ENCODE measurements around the gene TFF3.

Gene TFF3

GRCh38 chr21:42348762-42349161 is 33.6 kb upstream of the TFF3 start:
- Histone ChIP-seq H3K4me1 (ENCODE audit: low read length) (no peaks in the 10 kb centered on the region), H3K27me3 (replicated peaks; ENCODE audit: insufficient read depth, low read length) (peaks cover 100% of the 10 kb centered on the region), H2AFZ (ENCODE audit: low read length) (no peak overlapping the region), H3F3A (ENCODE audit: insufficient read depth, low read length) (no peaks in the 10 kb centered on the region), H3K27ac (ENCODE audit: low read length) (no peak overlapping the region), H3K4me2 (ENCODE audit: low read depth, low read length) (no peak overlapping the region), H3K4me3 (ENCODE audit: low read length) (no peak overlapping the region), H3K9me3 (replicated peaks; ENCODE audit: insufficient read depth, low read length) (no peaks in the 10 kb centered on the region), H3K9ac (ENCODE audit: low read length) (no peak overlapping the region), H3K9me2 (replicated peaks; ENCODE audit: insufficient read depth, low read length) (no peaks in the 10 kb centered on the region), H4K20me1 (ENCODE audit: insufficient read depth, low read length) (no peaks in the 10 kb centered on the region), H3K79me2 (ENCODE audit: low read length) (no peaks in the 10 kb centered on the region), H3K36me3 (replicated peaks; ENCODE audit: insufficient read depth, low read length) (no peaks in the 10 kb centered on the region)
- DNase-seq = no peak
- TF ChIP-seq EZH2 (optimal IDR thresholded peaks at IDR 0.05; ENCODE audit: low read depth, low read length) (no peak), EZH2phosphoT487 (IDR thresholded peaks at IDR 0.05; ENCODE audit: low read length) (no peak), CTCF (IDR thresholded peaks at IDR 0.05; ENCODE audit: low read length) (no peak)

GRCh38 chr21:42347601-42348327 is 32.6 kb upstream of the TFF3 start:
- Histone ChIP-seq H3K27me3 (replicated peaks; ENCODE audit: insufficient read depth, low read length) (peaks cover 100% of the 10 kb centered on the region), H3K4me1 (ENCODE audit: low read length) (no peaks in the 10 kb centered on the region), H3F3A (ENCODE audit: insufficient read depth, low read length) (no peaks in the 10 kb centered on the region), H4K20me1 (ENCODE audit: insufficient read depth, low read length) (no peaks in the 10 kb centered on the region), H3K27ac (ENCODE audit: low read length) (no peak overlapping the region), H3K9me2 (replicated peaks; ENCODE audit: insufficient read depth, low read length) (no peaks in the 10 kb centered on the region), H3K4me3 (ENCODE audit: low read length) (no peak overlapping the region), H3K79me2 (ENCODE audit: low read length) (no peaks in the 10 kb centered on the region), H3K9ac (ENCODE audit: low read length) (no peak overlapping the region), H3K36me3 (replicated peaks; ENCODE audit: insufficient read depth, low read length) (no peaks in the 10 kb centered on the region), H2AFZ (ENCODE audit: low read length) (no peak overlapping the region), H3K9me3 (replicated peaks; ENCODE audit: insufficient read depth, low read length) (no peaks in the 10 kb centered on the region), H3K4me2 (ENCODE audit: low read depth, low read length) (no peak overlapping the region)
- DNase-seq = no peak
- TF ChIP-seq EZH2phosphoT487 (IDR thresholded peaks at IDR 0.05; ENCODE audit: low read length) (no peak), EZH2 (optimal IDR thresholded peaks at IDR 0.05; ENCODE audit: low read depth, low read length) (no peak), CTCF (IDR thresholded peaks at IDR 0.05; ENCODE audit: low read length) (no peak)

- H3K4me1 ChIP-seq (ENCODE audit: low read length) = no peaks in the 10 kb centered on the region
- no peaks in the 10 kb centered on the region for H3K9me3 ChIP-seq (replicated peaks; ENCODE audit: insufficient read depth, low read length)
- no peak overlapping the region for H2AFZ ChIP-seq (ENCODE audit: low read length)
- no peak for DNase-seq
- TF ChIP-seq EZH2phosphoT487 (IDR thresholded peaks at IDR 0.05; ENCODE audit: low read length) = no peak
- TF ChIP-seq CTCF (IDR thresholded peaks at IDR 0.05; ENCODE audit: low read length) = no peak
- TF ChIP-seq EZH2 (optimal IDR thresholded peaks at IDR 0.05; ENCODE audit: low read depth, low read length) = no peak
- no peak overlapping the region for H3K4me2 ChIP-seq (ENCODE audit: low read depth, low read length)
- no peaks in the 10 kb centered on the region for H3K36me3 ChIP-seq (replicated peaks; ENCODE audit: insufficient read depth, low read length)
- peaks cover 97% of the 10 kb centered on the region for H3K27me3 ChIP-seq (replicated peaks; ENCODE audit: insufficient read depth, low read length)
- H4K20me1 ChIP-seq (ENCODE audit: insufficient read depth, low read length) = no peaks in the 10 kb centered on the region
- no peak overlapping the region for H3K4me3 ChIP-seq (ENCODE audit: low read length)
- H3F3A ChIP-seq (ENCODE audit: insufficient read depth, low read length) = no peaks in the 10 kb centered on the region
- no peaks in the 10 kb centered on the region for H3K79me2 ChIP-seq (ENCODE audit: low read length)
- H3K27ac ChIP-seq (ENCODE audit: low read length) = no peak overlapping the region
- no peaks in the 10 kb centered on the region for H3K9me2 ChIP-seq (replicated peaks; ENCODE audit: insufficient read depth, low read length)
- no peak overlapping the region for H3K9ac ChIP-seq (ENCODE audit: low read length)
Observed at GRCh38 chr21:42346866-42347600, 31.8 kb upstream of the TFF3 start.

All from MM.1S (cell line).